Stromal cell of bone marrow (primary cell): ENCODE data around the gene HOXB7.

ENCODE experiments used
- DNase-seq: peaks from one replicate; pipeline ENCODE4 v3.0.0-alpha.2; 2012; ENCODE audit warnings: low read depth

The HOXB7 gene

DNA sequence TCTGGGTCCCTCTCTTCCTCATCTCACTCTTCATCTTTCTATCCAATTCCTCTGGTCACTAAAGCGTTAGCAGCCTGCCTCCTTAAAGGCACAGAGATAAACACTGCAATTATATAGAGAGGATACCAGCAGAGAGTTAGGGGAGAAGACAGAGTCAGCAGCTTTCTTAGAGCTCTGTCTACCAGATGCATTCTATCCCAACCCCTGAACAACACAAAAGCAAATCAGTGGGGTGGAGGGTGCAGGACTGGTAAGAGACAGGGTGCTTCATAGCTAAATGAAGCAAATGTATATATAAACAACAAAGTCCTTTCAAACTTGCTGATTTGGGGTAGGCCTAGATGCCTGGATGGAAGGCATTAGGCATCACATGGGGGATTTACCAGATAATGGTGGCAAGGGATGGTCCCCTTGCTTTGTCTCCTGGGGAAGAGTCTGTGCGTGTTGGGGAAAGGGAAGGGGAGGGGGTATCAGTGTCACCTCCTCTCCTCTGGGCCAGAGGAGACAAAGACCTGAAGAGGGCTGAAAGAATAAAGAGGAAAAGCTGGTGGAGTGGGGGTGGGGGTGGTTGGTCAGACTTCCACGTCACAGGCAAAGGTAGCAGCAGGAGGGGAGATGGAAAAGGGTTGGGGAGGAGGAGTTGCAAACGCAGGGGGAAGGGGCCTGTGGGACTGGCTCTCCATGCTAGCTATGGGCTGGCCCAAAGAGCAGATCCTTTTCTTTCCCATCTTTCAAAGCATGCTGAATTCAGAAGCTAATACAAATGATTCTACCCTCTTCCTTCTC, 44.7 kb downstream of the HOXB7 start:
- no peak for DNase-seq

DNA sequence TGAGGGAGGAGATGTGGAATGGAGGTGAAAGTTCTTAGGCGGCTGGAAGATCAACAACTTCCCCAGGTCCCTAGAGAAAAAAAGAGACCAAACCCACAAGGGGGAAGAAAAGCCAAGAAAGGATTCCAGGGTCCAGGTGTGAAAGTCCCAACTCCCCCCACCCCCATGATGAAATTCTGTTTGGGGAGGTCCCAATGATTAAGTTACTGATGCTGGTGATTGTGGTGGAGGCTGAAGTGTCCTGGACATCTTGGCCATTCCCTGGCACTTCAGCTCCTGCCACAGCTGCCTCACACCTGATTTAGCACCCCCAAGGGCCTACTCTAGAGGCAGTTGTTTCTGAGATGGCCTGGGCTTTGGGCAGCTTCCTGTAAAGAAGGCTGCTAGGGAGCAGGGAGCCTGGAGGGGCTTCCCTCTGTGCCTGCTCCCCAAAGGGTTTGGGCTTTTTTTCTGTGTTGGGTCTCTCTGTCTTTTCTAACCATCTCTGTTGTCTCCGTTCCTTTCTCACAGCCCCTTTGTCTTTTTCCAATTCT, 45.7 kb downstream of the HOXB7 start:
- DNase-seq, result no peak

DNA sequence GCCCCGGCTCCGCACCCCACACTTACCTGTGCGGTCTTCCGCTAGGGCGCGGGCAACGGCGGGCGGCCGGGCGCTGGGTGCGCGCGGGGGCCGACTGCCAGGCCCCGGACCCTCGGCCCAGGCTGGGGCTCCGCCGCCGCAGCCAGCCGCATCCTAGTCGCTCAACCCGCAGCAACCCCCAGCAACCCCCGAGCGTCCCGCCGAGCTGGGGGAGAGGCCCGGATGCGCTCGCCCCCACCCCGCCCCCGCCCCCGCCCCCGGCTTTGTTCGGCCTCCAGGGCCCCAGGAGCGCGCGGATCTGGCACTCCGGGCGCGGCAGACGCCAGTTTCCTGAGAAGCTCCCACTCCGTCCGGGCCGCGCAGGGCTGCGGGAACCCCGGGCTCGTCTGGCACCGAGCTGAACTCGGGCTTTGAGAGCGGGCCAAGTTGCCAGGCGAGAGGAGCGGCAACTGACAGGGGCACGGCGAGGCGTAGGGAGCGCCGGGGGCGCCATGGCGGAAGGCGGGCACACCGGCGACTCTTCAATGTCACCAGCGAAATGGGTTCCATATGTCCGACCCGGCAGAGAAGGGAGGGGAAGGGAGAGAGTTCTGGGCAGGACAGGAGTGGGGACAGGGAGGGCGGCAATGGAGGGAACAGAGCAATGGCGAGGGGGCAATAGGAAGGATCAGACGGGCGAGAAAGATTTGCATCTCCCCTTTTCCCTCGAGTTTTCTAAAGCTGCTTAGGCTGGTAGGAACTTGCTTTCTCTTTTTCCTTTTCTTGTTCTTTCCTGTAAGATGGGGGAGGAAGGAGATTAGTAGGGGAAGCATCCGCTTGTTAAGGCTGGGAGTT, 46.4 kb downstream of the HOXB7 start:
- DNase-seq, result no peak

DNA sequence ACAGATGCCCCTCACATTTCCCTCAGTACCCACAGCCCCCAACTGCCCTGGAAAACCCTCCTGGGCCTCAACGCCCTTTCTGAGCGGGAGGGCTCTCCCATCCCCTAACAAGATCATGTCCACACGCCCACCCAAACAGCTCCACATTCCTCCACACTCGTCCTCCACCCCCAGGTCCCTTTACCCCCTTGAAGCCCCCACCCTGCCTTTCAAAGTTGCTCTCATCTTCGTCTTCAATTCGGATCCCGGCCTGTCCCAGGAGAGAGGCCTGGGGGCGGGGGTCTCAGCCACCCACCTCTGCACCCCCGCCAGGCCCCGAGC, 47.0 kb downstream of the HOXB7 start:
- no peak for DNase-seq

DNA sequence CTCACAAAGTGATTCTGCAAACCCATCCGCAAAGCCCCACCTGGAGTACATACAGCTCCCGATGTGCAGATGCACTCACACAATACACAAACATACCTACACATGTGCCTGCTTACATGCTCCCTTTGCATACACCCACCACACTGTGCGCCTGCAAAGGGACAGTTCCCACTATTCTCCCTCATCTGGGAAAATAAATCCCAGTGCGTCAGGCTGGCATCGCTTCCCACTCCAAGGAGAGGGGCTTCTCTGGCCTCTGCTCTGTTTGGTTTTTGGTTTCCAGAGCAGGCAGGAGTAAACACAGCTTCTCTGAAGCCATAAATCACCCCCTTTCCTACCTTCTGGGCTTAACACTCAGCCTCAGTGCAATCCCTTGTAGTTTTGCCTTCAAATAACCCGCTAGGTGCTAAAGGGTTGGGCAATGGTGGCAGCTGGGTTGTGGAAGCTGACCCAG, 47.4 kb downstream of the HOXB7 start:
- no peak for DNase-seq

DNA sequence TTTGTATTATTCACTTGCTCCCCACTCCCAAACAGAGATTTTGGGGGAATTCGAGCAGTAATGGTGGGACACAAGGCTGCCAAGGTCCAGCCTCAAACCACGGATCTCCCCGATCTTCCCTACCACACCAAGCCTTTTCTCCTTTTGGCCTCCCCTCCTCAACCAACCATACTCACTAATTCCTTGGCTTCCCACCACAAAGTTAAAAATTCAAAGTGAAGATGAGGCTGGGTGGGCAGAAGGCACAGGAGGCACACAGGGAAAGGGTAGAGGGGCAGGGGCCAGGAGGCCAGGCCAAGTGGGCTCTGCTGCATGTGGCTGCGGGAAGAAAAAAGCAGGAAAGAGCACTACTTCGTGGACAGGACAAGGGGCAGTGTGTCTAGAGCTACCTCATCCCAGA, 47.9 kb downstream of the HOXB7 start:
- no peak for DNase-seq

DNA sequence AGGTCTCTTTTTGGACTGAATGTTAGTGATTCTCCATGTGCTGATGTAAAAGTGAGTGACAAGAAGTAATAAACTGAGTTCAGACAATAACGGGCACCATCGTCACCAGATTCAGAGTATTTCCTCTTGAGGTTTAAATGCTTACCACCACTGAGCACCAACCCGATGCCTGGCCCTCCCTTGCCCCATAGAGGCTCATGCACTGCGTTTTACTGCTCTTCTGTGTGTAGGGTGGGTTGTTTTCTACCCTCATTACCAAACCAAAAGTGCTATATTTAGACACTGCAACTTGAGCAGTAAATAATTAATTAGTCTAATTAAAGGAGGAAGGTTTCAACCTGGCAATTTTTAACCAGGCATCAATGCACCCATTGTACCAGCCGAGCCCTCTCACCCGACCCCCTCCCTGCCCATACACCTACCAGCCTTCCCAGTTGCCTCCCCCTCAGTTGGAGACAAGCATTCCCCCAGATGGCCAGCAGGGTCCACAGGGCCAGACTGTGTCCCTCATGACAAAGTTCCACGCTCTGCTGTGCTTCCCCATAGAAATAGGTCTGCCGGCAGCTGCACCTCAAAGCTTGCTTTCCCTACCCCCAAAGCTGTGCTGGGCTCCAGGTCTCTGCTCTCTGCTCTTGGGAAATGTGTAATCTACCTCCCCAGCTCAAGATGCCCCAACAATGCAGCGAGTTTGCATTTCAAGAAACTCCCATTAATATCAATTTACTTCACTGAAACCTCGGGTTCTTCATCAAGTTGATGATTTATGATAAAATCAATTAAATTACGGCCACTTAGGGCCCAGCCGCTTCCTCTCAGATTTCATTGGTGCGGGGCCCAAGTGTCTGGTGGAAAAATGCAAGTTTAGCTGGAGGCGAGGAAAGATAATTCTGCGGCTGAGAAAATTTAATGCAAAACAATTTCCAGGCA, 48.7 kb downstream of the HOXB7 start:
- DNase-seq, result no peak

DNA sequence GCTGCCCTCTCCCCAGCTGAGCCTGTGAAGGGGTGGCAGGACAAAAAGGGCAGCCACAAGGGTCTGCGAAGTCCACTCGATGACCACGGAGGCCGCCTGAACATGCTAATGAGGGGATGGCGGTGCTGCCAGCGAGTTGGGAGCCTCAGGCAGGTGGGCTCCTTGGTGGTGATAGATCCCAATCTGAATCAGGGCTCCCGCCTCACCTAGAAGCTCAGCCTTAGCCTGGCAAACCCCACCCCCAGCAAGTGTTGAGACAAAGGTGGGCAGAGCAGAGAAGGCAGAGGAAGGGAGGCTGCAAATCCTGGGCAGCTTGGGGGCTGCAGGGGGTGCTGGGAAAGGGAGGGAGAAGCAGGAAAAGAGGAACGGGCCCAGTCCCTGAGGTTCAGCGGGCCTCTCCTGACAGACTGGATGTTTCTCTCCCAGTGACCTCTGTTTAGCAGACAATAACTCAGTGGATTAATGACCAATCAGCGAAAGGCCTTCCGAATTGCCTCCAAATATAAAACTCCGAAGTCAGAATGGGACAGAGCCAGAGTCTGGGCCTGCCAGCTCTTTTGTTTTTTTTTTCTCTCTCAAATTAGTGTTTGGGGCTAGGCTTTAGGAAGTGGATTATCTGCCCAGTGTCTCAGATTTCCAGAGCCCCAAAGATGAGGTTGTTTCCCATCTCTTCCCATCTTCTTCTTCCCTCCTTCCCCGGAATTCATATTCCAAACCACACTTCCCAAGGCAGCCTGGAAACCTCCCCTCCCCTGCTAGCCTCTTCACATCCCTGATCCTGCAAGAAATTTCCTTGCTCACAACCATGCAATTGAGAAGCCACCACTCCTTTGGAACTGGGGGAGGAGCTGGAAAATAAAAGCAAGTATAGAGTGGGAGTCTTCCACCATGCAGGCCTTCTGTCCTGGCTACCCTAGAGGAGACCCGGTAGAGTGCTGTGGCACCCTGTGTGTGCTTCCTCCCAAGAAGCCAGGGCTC, 50.7 kb downstream of the HOXB7 start:
- no peak for DNase-seq

DNA sequence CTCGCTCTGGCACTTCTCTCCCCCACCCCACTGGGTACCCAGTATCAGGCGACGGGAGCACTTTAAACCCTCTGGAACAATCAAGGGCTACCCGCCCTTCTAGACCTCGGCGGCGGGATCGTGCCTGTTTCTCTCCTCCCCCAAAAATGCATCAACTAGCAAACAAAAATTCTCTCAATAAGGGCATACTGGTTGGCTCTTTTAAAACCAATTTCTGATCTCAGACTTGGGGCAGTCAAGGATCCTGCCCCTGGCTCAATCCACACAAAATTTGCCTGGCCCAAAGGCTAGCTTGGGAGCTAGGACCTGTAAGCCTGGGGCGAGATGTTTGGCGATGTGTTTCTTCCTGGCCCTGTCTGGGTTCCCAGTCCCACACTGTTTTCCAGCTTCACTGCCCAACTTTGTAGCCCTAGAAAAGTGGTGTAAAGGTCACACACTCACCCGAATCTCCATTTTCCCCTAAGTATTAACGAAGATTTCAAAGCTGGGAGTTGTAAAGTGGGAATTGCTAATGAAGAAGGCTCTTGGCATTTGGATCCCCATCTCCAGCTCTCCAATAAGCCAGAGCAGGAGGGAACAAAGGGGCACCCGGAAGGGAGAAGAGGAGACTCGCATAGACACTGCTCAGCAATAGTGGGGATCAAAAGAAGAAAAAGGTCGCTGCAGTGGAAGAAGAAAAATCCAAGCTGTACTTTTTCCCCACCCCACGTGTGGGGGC, 51.5 kb downstream of the HOXB7 start:
- no peak for DNase-seq

DNA sequence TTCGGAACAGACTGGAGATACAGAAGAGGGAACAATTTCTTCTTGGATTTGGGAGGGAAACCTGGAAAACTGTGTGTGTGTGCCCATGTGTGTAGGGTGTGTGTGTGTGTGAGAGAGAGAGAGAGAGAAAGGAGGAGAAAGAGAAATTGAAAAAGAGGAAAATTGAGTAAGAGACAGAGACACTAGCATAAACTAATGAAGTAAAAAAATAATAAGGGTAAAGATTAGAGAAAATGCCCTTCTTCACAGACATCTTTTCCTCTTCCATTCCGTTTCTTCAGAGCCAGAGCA, 52.0 kb downstream of the HOXB7 start:
- no peak for DNase-seq

DNA sequence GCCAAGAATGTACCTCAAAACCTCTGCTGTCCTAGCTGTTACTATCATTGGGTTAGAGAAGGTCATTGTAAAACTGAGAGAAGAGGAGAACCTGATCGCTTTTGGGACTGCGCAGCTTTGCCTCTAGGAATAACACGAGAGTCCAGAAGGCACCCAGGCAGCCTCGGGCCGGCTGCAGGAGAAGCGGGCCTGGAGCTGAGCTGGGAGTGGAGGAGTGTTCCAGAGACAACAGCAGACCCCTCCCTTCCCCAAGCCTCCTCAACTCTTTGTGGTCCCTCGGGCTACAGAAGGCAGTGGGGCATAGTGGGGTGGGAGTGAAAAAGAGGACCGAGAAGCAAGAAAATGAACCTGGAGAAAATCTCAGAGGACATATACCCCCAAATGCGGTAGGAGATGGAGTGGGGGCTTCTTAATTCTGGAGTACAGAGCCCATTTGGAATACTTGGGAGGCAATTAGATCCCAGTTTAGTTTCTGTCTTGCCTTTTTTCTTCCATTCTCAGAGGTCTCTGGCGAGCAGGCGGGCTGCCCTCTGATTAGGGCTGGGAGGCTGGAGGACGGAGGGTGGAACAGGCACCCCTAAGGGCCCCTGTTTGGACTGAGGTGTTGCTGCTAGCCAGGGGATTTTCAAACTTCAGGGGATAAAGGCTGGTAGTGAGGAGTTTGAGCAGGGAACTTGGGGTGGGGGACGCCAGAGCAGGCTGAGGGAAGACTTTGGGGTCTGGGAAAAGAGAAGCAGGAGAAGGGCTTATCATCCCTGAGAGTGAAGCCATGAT, 52.6 kb downstream of the HOXB7 start:
- no peak for DNase-seq
